B cell (primary cell): Measurements from ENCODE around the gene CDKN1A. TPM values are rescaled to one million over a fixed set of nuclear protein-coding genes. Genes with fewer than 3 reads are reported as not detected.

Experiments
- ATAC-seq: fragments of 200-7000 bp; cut with Tn5 transposase; one replicate; pipeline ENCODE4 v1.10.0; 2021; ENCODE audit warnings: low read depth, mild to moderate bottlenecking, moderate number of reproducible peaks, moderate library complexity
- CTCF ChIA-PET: fragments of 350-600 bp; sonication (Branson Sonifier 250); formaldehyde crosslinking; loops from one replicate; lab custom pipeline; 2021; ENCODE audit warnings: antibody characterized with exemption, inconsistent platforms; lab: Charles Lee
- POLR2A ChIA-PET: fragments of 350-600 bp; sonication (Branson Sonifier 250); formaldehyde crosslinking; loops from one replicate; lab custom pipeline; 2021; ENCODE audit warnings: antibody characterized with exemption; lab: Charles Lee
- DNase-seq: peaks from one replicate; pipeline ENCODE4 v3.0.0; 2013
- H2AFZ ChIP-seq: 2 replicates; pipeline ENCODE4 v1.6.1; 2012; ENCODE audit warnings: mild to moderate bottlenecking, low read depth, low read length; ENCODE audit not compliant: insufficient read depth, poor library complexity, severe bottlenecking
- H3K27ac ChIP-seq, 2 donors: 1 replicate in 1 of 2; 2 replicates in 1 of 2; pipeline ENCODE4 v1.5.1; 2012 to 2013; ENCODE audit warnings: low read length in 2 of 2, mild to moderate bottlenecking in 2 of 2, moderate library complexity in 1 of 2
- H3K27me3 ChIP-seq, 4 experiments: fragments of 200-600 bp in 1 of 4; sonication (generic) in 1 of 4; replicated peaks in 1 of 4; 1 replicate in 2 of 4; 2 replicates in 2 of 4; pipeline versions ENCODE4 v1.6.1 to v1.7.0; 2013 to 2016; ENCODE audit warnings: low read length in 3 of 4, mild to moderate bottlenecking in 2 of 4, mixed read lengths in 1 of 4, moderate library complexity in 1 of 4; ENCODE audit not compliant: insufficient read depth in 4 of 4, control insufficient read depth in 3 of 4; ENCODE audit errors: control extremely low read depth in 1 of 4
- H3K36me3 ChIP-seq, 2 experiments: replicated peaks in 1 of 2; 1 replicate in 1 of 2; 2 replicates in 1 of 2; pipeline versions ENCODE4 v1.6.1 to v1.7.1; 2013; ENCODE audit warnings: low read length in 1 of 2; ENCODE audit not compliant: insufficient read depth in 2 of 2, control insufficient read depth in 1 of 2; ENCODE audit errors: control extremely low read depth in 1 of 2, extremely low read depth in 1 of 2
- H3K4me1 ChIP-seq, 2 donors: fragments of 200-600 bp in 1 of 2; sonication (generic) in 1 of 2; 1 replicate in 1 of 2; 2 replicates in 1 of 2; pipeline versions ENCODE4 v1.5.1 to v1.6.1; 2013 to 2017; ENCODE audit warnings: low read length in 2 of 2; ENCODE audit not compliant: control insufficient read depth in 2 of 2, insufficient read depth in 2 of 2
- H3K4me2 ChIP-seq: replicated peaks from 2 replicates; pipeline ENCODE3; 2012; ENCODE audit warnings: mild to moderate bottlenecking, low read depth, low read length; ENCODE audit not compliant: poor library complexity, severe bottlenecking
- H3K4me3 ChIP-seq, 5 experiments: fragments of 200-600 bp in 1 of 5; sonication (generic) in 1 of 5; 1 replicate in 3 of 5; 2 replicates in 2 of 5; pipeline versions ENCODE4 v1.5.1 to v1.7.0; 2011 to 2016; ENCODE audit warnings: low read length in 4 of 5, mild to moderate bottlenecking in 4 of 5, low read depth in 2 of 5, control low read depth in 1 of 5, moderate library complexity in 1 of 5; ENCODE audit not compliant: insufficient read depth in 1 of 5; ENCODE audit errors: control extremely low read depth in 1 of 5, extremely low read depth in 1 of 5
- H3K79me2 ChIP-seq: fragments of 200-600 bp; sonication (generic); one replicate; pipeline ENCODE4 v1.6.0; 2016; ENCODE audit warnings: low read length; ENCODE audit not compliant: control insufficient read depth, insufficient read depth
- H3K9ac ChIP-seq: fragments of 200-600 bp; sonication (generic); 2 replicates; pipeline ENCODE4 v1.6.1; 2017; ENCODE audit warnings: mild to moderate bottlenecking, low read length, moderate library complexity
- H3K9me3 ChIP-seq, 3 donors: one replicate each; pipeline versions ENCODE4 v1.6.1 to v1.7.1; 2013; ENCODE audit warnings: low read length in 2 of 3; ENCODE audit not compliant: control insufficient read depth in 2 of 3, insufficient read depth in 1 of 3; ENCODE audit errors: control extremely low read depth in 1 of 3
- H4K20me1 ChIP-seq: 2 replicates; pipeline ENCODE4 v1.6.0; 2012; ENCODE audit warnings: mild to moderate bottlenecking, low read length; ENCODE audit not compliant: insufficient read depth, control insufficient read depth, poor library complexity, severe bottlenecking
- H3K27ac Mint-ChIP-seq: one replicate; pipeline ENCODE4 v1.8.0; 2021; ENCODE audit warnings: mixed read lengths
- H3K27me3 Mint-ChIP-seq: one replicate; pipeline ENCODE4 v1.8.0; 2021; ENCODE audit warnings: mixed read lengths
- H3K4me1 Mint-ChIP-seq: one replicate; pipeline ENCODE4 v1.8.0; 2021; ENCODE audit warnings: mixed read lengths
- H3K4me3 Mint-ChIP-seq: one replicate; pipeline ENCODE4 v1.8.0; 2021; ENCODE audit warnings: mixed read lengths
- H3K9me3 Mint-ChIP-seq: one replicate; pipeline ENCODE4 v1.8.0; 2022; ENCODE audit warnings: mixed read lengths; ENCODE audit not compliant: insufficient read depth
- EZH2 ChIP-seq: IDR thresholded peaks from 2 replicates; pipeline ENCODE4 v1.6.1; 2012; ENCODE audit warnings: borderline replicate concordance, low read depth, mild to moderate bottlenecking, moderate library complexity, low read length; ENCODE audit not compliant: insufficient read depth, poor library complexity, severe bottlenecking
- WGBS: methylation state at CpG from one replicate; pipeline ENCODE4 v1.1.5; 2013; ENCODE audit warnings: missing lambda C conversion rate; ENCODE audit not compliant: insufficient coverage; 5-methylcytosine and 5-hydroxymethylcytosine counted together
- intact Hi-C: fragments of 100-400 bp; cut with micrococcal nuclease; formaldehyde crosslinking; loops from one replicate; pipeline ENCODE4 v1.10.0; 2022
- polyA plus RNA-seq: library from polyadenylated mRNA; depleted of rRNA; stranded (reverse); fragments of >200 nt; gene quantifications from 2 replicates; pipeline ENCODE4 v1.2.3, GENCODE V29; 2012
- total RNA-seq, 2 donors: library from RNA; stranded (reverse); fragments of 120-200 nt in 1 of 2; gene quantifications; 1 replicate in 1 of 2; 2 replicates in 1 of 2; pipeline versions ENCODE4 v1.2.3 to v1.2.4, GENCODE V29; 2013 to 2022
- TF ChIP-seq, protein P1 (sequence below): fragments of 200-600 bp; IDR thresholded peaks from one replicate; pipeline ENCODE4 v1.8.0; 2022; ENCODE audit warnings: antibody characterized with exemption, mild to moderate bottlenecking

The CDKN1A gene
- total and polyA plus RNA-seq, 2 donors (not counting 1 experiment from before 2014, with no cell fraction given), result 45.5 to 352 TPM

GRCh38 chr6:36692220-36692619 lies 13.7 kb downstream of the CDKN1A start:
- ATAC-seq, result peak; percentile 98
- DNase-seq, result peak; percentile 86
- Mint-ChIP-seq H3K9me3 (no peaks in the 10 kb centered on the region), H3K27me3 (no peaks in the 10 kb centered on the region), H3K4me3 (peak overlapping the region; percentile 75), H3K4me1 (peaks cover 81% of the 10 kb centered on the region), H3K27ac (peak overlapping the region; percentile 97)
- no peaks in the 10 kb centered on the region for H4K20me1 ChIP-seq
- no peak overlapping the region for H2AFZ ChIP-seq
- peak overlapping the region; percentile 66 for H3K4me2 ChIP-seq
- H3K9ac ChIP-seq, result peak overlapping the region; percentile 36
- H3K4me3 ChIP-seq, result peak overlapping the region in 3 of 5 experiments; percentile 12 to 18 (median 16)
- intact Hi-C loops, result loop anchor here (1.0 to 5.0 kb wide), 2 partner anchors 9 to 390 kb away; no protein-coding TSS in a partner anchor
- ChIA-PET CTCF (interaction anchor here (0.7 to 4.9 kb wide), 8 partner anchors 10 to 77 kb away, joined by 3 to 37 read pairs (median 4); partner anchors contain the start of gene CDKN1A), POLR2A (interaction anchor here (0.6 to 1.3 kb wide), 5 partner anchors 9 to 97 kb away, joined by 3 to 9 read pairs (median 4); no protein-coding TSS in a partner anchor)
- no peaks in the 10 kb centered on the region for H3K27me3 ChIP-seq
- peaks cover 0 to under 1% (median 0%) of the 10 kb centered on the region in 3 donors for H3K9me3 ChIP-seq
- WGBS, result 0% methylated on average over 3 of the region's 3 CpGs
- peak overlapping the region; percentile 90 to 96 for H3K27ac ChIP-seq
- peaks cover 0 to 4% of the 10 kb centered on the region in 2 experiments for H3K36me3 ChIP-seq
- TF ChIP-seq EZH2, result no peak
- H3K79me2 ChIP-seq, result no peaks in the 10 kb centered on the region
- peaks cover 76 to 81% of the 10 kb centered on the region in 2 donors for H3K4me1 ChIP-seq

DNA sequence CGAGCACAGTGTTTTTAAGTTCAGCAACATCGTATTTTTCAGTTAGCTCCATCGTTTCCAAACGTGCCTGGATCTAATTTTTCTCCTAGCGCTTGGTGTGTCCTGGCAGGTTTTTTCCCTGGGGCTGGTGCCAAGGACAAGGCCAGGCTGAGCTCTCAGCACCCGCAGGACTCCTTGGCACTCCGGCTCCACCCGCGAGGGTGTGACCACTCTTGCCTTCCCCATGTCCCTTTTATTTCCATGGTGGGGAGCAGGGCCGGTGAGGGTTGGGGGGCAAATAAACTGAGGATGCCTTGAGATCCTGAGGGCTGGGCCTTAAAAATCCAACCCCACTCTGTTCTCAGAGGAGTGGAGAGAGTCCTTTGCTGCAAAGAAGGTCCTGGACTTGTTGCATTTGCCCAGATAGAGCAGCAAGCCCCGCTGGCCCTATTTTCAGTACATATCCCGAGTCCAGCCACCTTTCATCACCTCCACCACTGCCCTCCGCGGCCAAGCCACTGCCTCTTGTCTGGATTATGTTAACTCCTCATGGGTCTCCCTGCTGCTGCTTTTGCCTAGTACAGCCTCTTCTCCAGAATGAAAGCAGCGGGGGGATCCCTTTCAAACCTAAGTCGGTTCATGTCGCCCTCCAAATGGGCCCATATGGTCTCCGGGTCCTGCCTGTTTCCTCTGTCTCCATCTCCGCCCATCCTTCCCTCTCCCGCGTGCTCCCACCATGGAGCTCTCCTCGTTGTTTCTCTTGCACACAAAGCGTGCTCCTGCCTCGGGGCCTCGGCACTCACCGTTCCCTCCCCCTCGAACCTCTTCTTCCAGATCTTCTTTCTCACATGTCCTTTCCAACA lies 14.6 kb downstream of the CDKN1A start:
- H3K4me3 ChIP-seq, result peak overlapping the region in 1 of 5 experiments; percentile 12
- peak overlapping the region; percentile 66 for H3K4me2 ChIP-seq
- H3K79me2 ChIP-seq, result no peaks in the 10 kb centered on the region
- H3K9me3 ChIP-seq, result peaks cover 0 to 7% (median 0%) of the 10 kb centered on the region in 3 donors
- WGBS, result 98% methylated on average over 23 of the region's 27 CpGs
- peaks cover 72 to 74% of the 10 kb centered on the region in 2 donors for H3K4me1 ChIP-seq
- CTCF ChIA-PET, result interaction anchor here (0.7 to 4.9 kb wide), 10 partner anchors 11 to 78 kb away, joined by 3 to 37 read pairs (median 4); partner anchors contain the start of gene CDKN1A
- Mint-ChIP-seq H3K27me3 (no peaks in the 10 kb centered on the region), H3K9me3 (no peaks in the 10 kb centered on the region), H3K4me1 (peaks cover 77% of the 10 kb centered on the region), H3K27ac (peak overlapping the region; percentile 97), H3K4me3 (peak overlapping the region; percentile 75)
- no peaks in the 10 kb centered on the region for H3K36me3 ChIP-seq
- no peak for ATAC-seq
- POLR2A ChIA-PET, result interaction anchor here (0.6 to 1.3 kb wide), 4 partner anchors 9 to 98 kb away, joined by 3 to 9 read pairs (median 4); no protein-coding TSS in a partner anchor
- no peak overlapping the region for H3K9ac ChIP-seq
- DNase-seq, result no peak
- peak overlapping the region; percentile 90 to 96 for H3K27ac ChIP-seq
- no peaks in the 10 kb centered on the region for H3K27me3 ChIP-seq
- no peaks in the 10 kb centered on the region for H4K20me1 ChIP-seq
- intact Hi-C loops, result loop anchor here (1.0 to 5.0 kb wide), 2 partner anchors 10 to 391 kb away; no protein-coding TSS in a partner anchor
- H2AFZ ChIP-seq, result no peak overlapping the region
- TF ChIP-seq EZH2, result no peak
- TF ChIP-seq, protein P1, sequence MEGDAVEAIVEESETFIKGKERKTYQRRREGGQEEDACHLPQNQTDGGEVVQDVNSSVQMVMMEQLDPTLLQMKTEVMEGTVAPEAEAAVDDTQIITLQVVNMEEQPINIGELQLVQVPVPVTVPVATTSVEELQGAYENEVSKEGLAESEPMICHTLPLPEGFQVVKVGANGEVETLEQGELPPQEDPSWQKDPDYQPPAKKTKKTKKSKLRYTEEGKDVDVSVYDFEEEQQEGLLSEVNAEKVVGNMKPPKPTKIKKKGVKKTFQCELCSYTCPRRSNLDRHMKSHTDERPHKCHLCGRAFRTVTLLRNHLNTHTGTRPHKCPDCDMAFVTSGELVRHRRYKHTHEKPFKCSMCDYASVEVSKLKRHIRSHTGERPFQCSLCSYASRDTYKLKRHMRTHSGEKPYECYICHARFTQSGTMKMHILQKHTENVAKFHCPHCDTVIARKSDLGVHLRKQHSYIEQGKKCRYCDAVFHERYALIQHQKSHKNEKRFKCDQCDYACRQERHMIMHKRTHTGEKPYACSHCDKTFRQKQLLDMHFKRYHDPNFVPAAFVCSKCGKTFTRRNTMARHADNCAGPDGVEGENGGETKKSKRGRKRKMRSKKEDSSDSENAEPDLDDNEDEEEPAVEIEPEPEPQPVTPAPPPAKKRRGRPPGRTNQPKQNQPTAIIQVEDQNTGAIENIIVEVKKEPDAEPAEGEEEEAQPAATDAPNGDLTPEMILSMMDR, result no peak
